MM.1S (cell line): Measurements from ENCODE around the gene IFI30.

Experiments used
- DNase-seq: peaks from one replicate; pipeline ENCODE4 v3.0.0-alpha.2; 2015
- H2AFZ ChIP-seq: fragments of 300-600 bp; sonication (generic); 2 replicates; pipeline ENCODE4 v1.6.0; 2016; ENCODE audit warnings: antibody characterized with exemption, low read length
- H3F3A ChIP-seq: fragments of 300-600 bp; sonication (generic); 2 replicates; pipeline ENCODE4 v1.6.1; 2016; ENCODE audit warnings: mild to moderate bottlenecking, antibody characterized with exemption, low read length, moderate library complexity, mixed read lengths; ENCODE audit not compliant: insufficient read depth
- H3K27ac ChIP-seq: fragments of 300-600 bp; sonication (generic); 2 replicates; pipeline ENCODE4 v1.5.1; 2016; ENCODE audit warnings: mild to moderate bottlenecking, low read length
- H3K27me3 ChIP-seq: fragments of 300-600 bp; sonication (generic); replicated peaks from 2 replicates; pipeline ENCODE4 v1.6.0; 2016; ENCODE audit warnings: low read length; ENCODE audit not compliant: insufficient read depth
- H3K36me3 ChIP-seq: fragments of 300-600 bp; sonication (generic); replicated peaks from 2 replicates; pipeline ENCODE4 v1.6.1; 2016; ENCODE audit warnings: mild to moderate bottlenecking, low read length, mixed read lengths; ENCODE audit not compliant: insufficient read depth
- H3K4me1 ChIP-seq: fragments of 300-600 bp; sonication (generic); 2 replicates; pipeline ENCODE4 v1.6.1; 2016; ENCODE audit warnings: low read length, mixed read lengths
- H3K4me2 ChIP-seq: fragments of 300-600 bp; sonication (generic); 2 replicates; pipeline ENCODE4 v1.6.0; 2016; ENCODE audit warnings: low read depth, low read length
- H3K4me3 ChIP-seq: fragments of 300-600 bp; sonication (generic); 2 replicates; pipeline ENCODE4 v1.5.1; 2016; ENCODE audit warnings: low read length, mixed read lengths
- H3K79me2 ChIP-seq: fragments of 300-600 bp; sonication (generic); 2 replicates; pipeline ENCODE4 v1.6.1; 2016; ENCODE audit warnings: mixed run types, low read length, mixed read lengths
- H3K9ac ChIP-seq: fragments of 300-600 bp; sonication (generic); 2 replicates; pipeline ENCODE4 v1.6.1; 2016; ENCODE audit warnings: low read length, mixed read lengths
- H3K9me2 ChIP-seq: fragments of 300-600 bp; sonication (generic); replicated peaks from 2 replicates; pipeline ENCODE4 v1.6.1; 2016; ENCODE audit warnings: mild to moderate bottlenecking, low read length, mixed read lengths; ENCODE audit not compliant: insufficient read depth
- H3K9me3 ChIP-seq: fragments of 300-600 bp; sonication (generic); replicated peaks from 2 replicates; pipeline ENCODE4 v1.6.1; 2016; ENCODE audit warnings: mild to moderate bottlenecking, low read length, mixed read lengths; ENCODE audit not compliant: insufficient read depth
- H4K20me1 ChIP-seq: fragments of 300-600 bp; sonication (generic); 2 replicates; pipeline ENCODE4 v1.6.1; 2016; ENCODE audit warnings: mild to moderate bottlenecking, low read length, moderate library complexity, mixed read lengths; ENCODE audit not compliant: insufficient read depth
- CTCF ChIP-seq: fragments of 300-600 bp; sonication (generic); IDR thresholded peaks from 2 replicates; pipeline ENCODE4 v1.5.1; 2016; ENCODE audit warnings: antibody characterized with exemption, low read length, mixed read lengths
- EZH2 ChIP-seq: fragments of 300-600 bp; sonication (generic); optimal IDR thresholded peaks from 2 replicates; pipeline ENCODE3; 2017; ENCODE audit warnings: low read depth, mild to moderate bottlenecking, antibody characterized with exemption, low read length, mixed read lengths
- EZH2phosphoT487 ChIP-seq: fragments of 300-600 bp; sonication (generic); IDR thresholded peaks from 2 replicates; pipeline ENCODE4 v1.6.1; 2018; ENCODE audit warnings: antibody characterized with exemption, low read length

The IFI30 gene

GRCh38 chr19:18194181-18194530 is 20.5 kb downstream of the IFI30 start:
- Histone ChIP-seq H3K27me3 (no peaks in the 10 kb centered on the region), H3K79me2 (peaks cover 7% of the 10 kb centered on the region), H3K9ac (no peak overlapping the region; the same call in 1 of the 2 replicates), H3K4me2 (peak overlapping the region; percentile 98), H3F3A (peaks cover 11% of the 10 kb centered on the region), H2AFZ (no peak overlapping the region), H3K9me2 (no peaks in the 10 kb centered on the region), H3K27ac (no peak overlapping the region), H3K36me3 (no peaks in the 10 kb centered on the region), H3K4me3 (peak overlapping the region; percentile 90), H3K4me1 (peaks cover 8% of the 10 kb centered on the region; the same call in 1 of the 2 replicates), H3K9me3 (no peaks in the 10 kb centered on the region), H4K20me1 (no peaks in the 10 kb centered on the region)
- TF ChIP-seq EZH2phosphoT487 (no peak), EZH2 (no peak), CTCF (no peak)
- DNase-seq: no peak

- Histone ChIP-seq H3K4me3 (no peak overlapping the region), H3K9me2 (no peaks in the 10 kb centered on the region), H3K4me2 (0 out of 2 replicates have a peak overlapping the region, but pooled peaks have one; percentile 98), H3K9me3 (no peaks in the 10 kb centered on the region), H3K9ac (no peak overlapping the region), H2AFZ (no peak overlapping the region), H3K36me3 (no peaks in the 10 kb centered on the region), H3K27me3 (no peaks in the 10 kb centered on the region), H3K4me1 (peaks cover 8% of the 10 kb centered on the region; the same call in 1 of the 2 replicates), H3K27ac (no peak overlapping the region), H4K20me1 (no peaks in the 10 kb centered on the region), H3K79me2 (peaks cover 7% of the 10 kb centered on the region), H3F3A (peaks cover 11% of the 10 kb centered on the region)
- DNase-seq: no peak
- TF ChIP-seq EZH2phosphoT487: no peak
- no peak for TF ChIP-seq EZH2
These were observed 21.1 kb downstream of the IFI30 start for GRCh38 chr19:18194554-18195238.

GRCh38 chr19:18196511-18196845 is 22.9 kb downstream of the IFI30 start:
- Histone ChIP-seq H3K9me3 (no peaks in the 10 kb centered on the region), H2AFZ (no peak overlapping the region), H4K20me1 (no peaks in the 10 kb centered on the region), H3K9ac (no peak overlapping the region), H3K4me2 (no peak overlapping the region), H3K36me3 (no peaks in the 10 kb centered on the region), H3K79me2 (peaks cover 7% of the 10 kb centered on the region), H3K27me3 (no peaks in the 10 kb centered on the region), H3K4me1 (peaks cover 8% of the 10 kb centered on the region; the same call in 1 of the 2 replicates), H3K27ac (no peak overlapping the region), H3F3A (peaks cover 10% of the 10 kb centered on the region), H3K4me3 (no peak overlapping the region), H3K9me2 (no peaks in the 10 kb centered on the region)
- no peak for DNase-seq
- no peak for TF ChIP-seq EZH2
- TF ChIP-seq EZH2phosphoT487: no peak
- no peak for TF ChIP-seq CTCF

GRCh38 chr19:18197306-18197705 is 23.7 kb downstream of the IFI30 start:
- Histone ChIP-seq H2AFZ (no peak overlapping the region), H3K9me3 (no peaks in the 10 kb centered on the region), H3K79me2 (peaks cover 11% of the 10 kb centered on the region), H3F3A (peaks cover 2% of the 10 kb centered on the region; the same call in 1 of the 2 replicates), H3K36me3 (no peaks in the 10 kb centered on the region), H3K9me2 (no peaks in the 10 kb centered on the region), H3K9ac (no peak overlapping the region), H3K27ac (no peak overlapping the region), H4K20me1 (no peaks in the 10 kb centered on the region), H3K4me2 (no peak overlapping the region), H3K4me3 (no peak overlapping the region), H3K27me3 (no peaks in the 10 kb centered on the region), H3K4me1 (peaks cover 8% of the 10 kb centered on the region; the same call in 1 of the 2 replicates)
- DNase-seq: no peak
- TF ChIP-seq CTCF (no peak), EZH2phosphoT487 (no peak), EZH2 (no peak)
